Measurements from ENCODE around the gene TRAP1.

GRCh38 chr16:3625331-3625730, 92.0 kb downstream of the TRAP1 start:
- TF ChIP-seq, protein P1, sequence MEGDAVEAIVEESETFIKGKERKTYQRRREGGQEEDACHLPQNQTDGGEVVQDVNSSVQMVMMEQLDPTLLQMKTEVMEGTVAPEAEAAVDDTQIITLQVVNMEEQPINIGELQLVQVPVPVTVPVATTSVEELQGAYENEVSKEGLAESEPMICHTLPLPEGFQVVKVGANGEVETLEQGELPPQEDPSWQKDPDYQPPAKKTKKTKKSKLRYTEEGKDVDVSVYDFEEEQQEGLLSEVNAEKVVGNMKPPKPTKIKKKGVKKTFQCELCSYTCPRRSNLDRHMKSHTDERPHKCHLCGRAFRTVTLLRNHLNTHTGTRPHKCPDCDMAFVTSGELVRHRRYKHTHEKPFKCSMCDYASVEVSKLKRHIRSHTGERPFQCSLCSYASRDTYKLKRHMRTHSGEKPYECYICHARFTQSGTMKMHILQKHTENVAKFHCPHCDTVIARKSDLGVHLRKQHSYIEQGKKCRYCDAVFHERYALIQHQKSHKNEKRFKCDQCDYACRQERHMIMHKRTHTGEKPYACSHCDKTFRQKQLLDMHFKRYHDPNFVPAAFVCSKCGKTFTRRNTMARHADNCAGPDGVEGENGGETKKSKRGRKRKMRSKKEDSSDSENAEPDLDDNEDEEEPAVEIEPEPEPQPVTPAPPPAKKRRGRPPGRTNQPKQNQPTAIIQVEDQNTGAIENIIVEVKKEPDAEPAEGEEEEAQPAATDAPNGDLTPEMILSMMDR (conservative IDR thresholded peaks at IDR 0.05; ENCODE audit: low read depth, low read length), result no peak
- TF ChIP-seq EZH2 (IDR thresholded peaks at IDR 0.05; ENCODE audit: low read length, unreplicated experiment) (no peak), EZH2phosphoT487 (IDR thresholded peaks at IDR 0.05; ENCODE audit: borderline replicate concordance, low read length) (no peak)

Data from PC-3 (cell line).